H9 (cell line): Measurements from ENCODE around the gene GP2. TPM values are rescaled to one million over a fixed set of nuclear protein-coding genes. Genes with fewer than 3 reads are reported as not detected.

Source experiments
- DNase-seq: peaks from one replicate; pipeline ENCODE4 v3.0.0-alpha.2; 2017
- H2AFZ ChIP-seq: one replicate; pipeline ENCODE4 v1.6.1; 2013; ENCODE audit warnings: mild to moderate bottlenecking, low read length, control low read depth, moderate library complexity
- H2AK5ac ChIP-seq: 2 replicates; pipeline ENCODE4 v1.6.1; 2013; ENCODE audit warnings: low read length, control low read depth, mixed read lengths; ENCODE audit not compliant: insufficient read length
- H2BK120ac ChIP-seq: one replicate; pipeline ENCODE4 v1.6.1; 2013; ENCODE audit warnings: low read depth, mild to moderate bottlenecking, low read length, control low read depth, inconsistent platforms; ENCODE audit not compliant: poor library complexity, severe bottlenecking
- H2BK12ac ChIP-seq: 2 replicates; pipeline ENCODE4 v1.6.1; 2013; ENCODE audit warnings: low read length, control low read depth, mixed read lengths, low read depth; ENCODE audit not compliant: insufficient read length
- H2BK15ac ChIP-seq: 2 replicates; pipeline ENCODE4 v1.6.1; 2013; ENCODE audit warnings: low read depth, low read length, control low read depth
- H2BK20ac ChIP-seq: one replicate; pipeline ENCODE4 v1.6.1; 2013; ENCODE audit warnings: low read depth, mild to moderate bottlenecking, low read length, control low read depth, inconsistent platforms; ENCODE audit not compliant: poor library complexity, severe bottlenecking
- H2BK5ac ChIP-seq: 2 replicates; pipeline ENCODE4 v1.6.1; 2013; ENCODE audit warnings: low read length, control low read depth, mixed read lengths; ENCODE audit not compliant: insufficient read length
- H3K14ac ChIP-seq: 2 replicates; pipeline ENCODE4 v1.6.1; 2013; ENCODE audit warnings: low read length, control low read depth; ENCODE audit not compliant: insufficient read depth
- H3K18ac ChIP-seq: 2 replicates; pipeline ENCODE4 v1.6.1; 2013; ENCODE audit warnings: low read depth, mild to moderate bottlenecking, mixed read lengths, low read length, control low read depth; ENCODE audit not compliant: insufficient read length
- H3K23ac ChIP-seq: 2 replicates; pipeline ENCODE4 v1.6.1; 2013; ENCODE audit warnings: low read length, control low read depth, mixed read lengths, low read depth; ENCODE audit not compliant: insufficient read length
- H3K23me2 ChIP-seq: 2 replicates; pipeline ENCODE4 v1.6.1; 2013; ENCODE audit warnings: low read depth, mild to moderate bottlenecking, mixed read lengths, low read length, control low read depth; ENCODE audit not compliant: insufficient read length, poor library complexity, severe bottlenecking
- H3K27ac ChIP-seq: 2 replicates; pipeline ENCODE4 v1.5.1; 2013; ENCODE audit warnings: low read length, control low read depth, mixed read lengths, low read depth; ENCODE audit not compliant: insufficient read length
- H3K27me3 ChIP-seq: 2 replicates; pipeline ENCODE4 v1.6.1; 2013; ENCODE audit warnings: low read length, control low read depth, inconsistent platforms; ENCODE audit not compliant: insufficient read depth
- H3K4ac ChIP-seq: 2 replicates; pipeline ENCODE4 v1.6.1; 2013; ENCODE audit warnings: low read depth, mild to moderate bottlenecking, control low read depth, inconsistent platforms, low read length, moderate library complexity
- H3K4me1 ChIP-seq: 2 replicates; pipeline ENCODE4 v1.6.1; 2013; ENCODE audit warnings: low read length, control low read depth, inconsistent platforms; ENCODE audit not compliant: insufficient read depth
- H3K4me2 ChIP-seq: 2 replicates; pipeline ENCODE4 v1.6.1; 2013; ENCODE audit warnings: low read length, control low read depth, mixed read lengths; ENCODE audit not compliant: insufficient read length, insufficient read depth
- H3K56ac ChIP-seq: 2 replicates; pipeline ENCODE4 v1.6.1; 2013; ENCODE audit warnings: low read depth, mild to moderate bottlenecking, mixed read lengths, low read length, control low read depth; ENCODE audit not compliant: insufficient read length
- H3K79me1 ChIP-seq: 2 replicates; pipeline ENCODE4 v1.6.1; 2013; ENCODE audit warnings: low read depth, mild to moderate bottlenecking, moderate library complexity, low read length, control low read depth, inconsistent platforms; ENCODE audit not compliant: insufficient read depth, poor library complexity, severe bottlenecking
- H3K79me2 ChIP-seq: 2 replicates; pipeline ENCODE4 v1.6.1; 2013; ENCODE audit warnings: low read length, control low read depth, inconsistent platforms; ENCODE audit not compliant: insufficient read depth
- H3K9ac ChIP-seq: 2 replicates; pipeline ENCODE4 v1.6.1; 2013; ENCODE audit warnings: low read length, control low read depth, mixed read lengths; ENCODE audit not compliant: insufficient read length; ENCODE audit errors: extremely low read depth
- H3K9me3 ChIP-seq: one replicate; pipeline ENCODE4 v1.6.1; 2013; ENCODE audit warnings: low read depth, low read length, inconsistent platforms; ENCODE audit not compliant: control insufficient read depth
- H3T11ph ChIP-seq: one replicate; pipeline ENCODE4 v1.6.1; 2013; ENCODE audit warnings: mild to moderate bottlenecking, low read length, control low read depth, inconsistent platforms
- H4K20me1 ChIP-seq: one replicate; pipeline ENCODE4 v1.6.1; 2013; ENCODE audit not compliant: control insufficient read depth, insufficient read length, insufficient read depth
- H4K5ac ChIP-seq: 2 replicates; pipeline ENCODE4 v1.6.1; 2013; ENCODE audit warnings: low read depth, mild to moderate bottlenecking, mixed read lengths, low read length, control low read depth; ENCODE audit not compliant: insufficient read length
- H4K8ac ChIP-seq: replicated peaks from 2 replicates; pipeline ENCODE4 v1.6.1; 2013; ENCODE audit warnings: low read length, control low read depth, mixed read lengths, low read depth; ENCODE audit not compliant: insufficient read length
- H4K91ac ChIP-seq: 2 replicates; pipeline ENCODE4 v1.6.1; 2013; ENCODE audit warnings: low read depth, mild to moderate bottlenecking, moderate library complexity, mixed read lengths, low read length, control low read depth; ENCODE audit not compliant: insufficient read length
- H3K27ac Mint-ChIP-seq, 3 experiments: 2 replicates in 2 of 3; 3 replicates in 1 of 3; pipeline ENCODE4 v1.8.0; 2020 to 2021; ENCODE audit warnings: mixed read lengths in 3 of 3, mild to moderate bottlenecking in 1 of 3, moderate library complexity in 1 of 3
- H3K27me3 Mint-ChIP-seq: 2 replicates; pipeline ENCODE4 v1.8.0; 2021; ENCODE audit warnings: low read depth, mild to moderate bottlenecking, moderate library complexity, mixed read lengths
- H3K36me3 Mint-ChIP-seq, 3 experiments: 2 replicates in 2 of 3; 3 replicates in 1 of 3; pipeline ENCODE4 v1.8.0; 2020 to 2021; ENCODE audit warnings: low read depth in 3 of 3, mixed read lengths in 3 of 3; ENCODE audit not compliant: insufficient read depth in 1 of 3
- H3K4me1 Mint-ChIP-seq, 2 experiments: 2 replicates each; pipeline ENCODE4 v1.8.0; 2020; ENCODE audit warnings: mixed read lengths in 2 of 2
- H3K4me3 Mint-ChIP-seq, 2 experiments: 2 replicates in 1 of 2; 3 replicates in 1 of 2; pipeline ENCODE4 v1.8.0; 2020 to 2021; ENCODE audit warnings: mild to moderate bottlenecking in 2 of 2, mixed read lengths in 2 of 2, moderate library complexity in 1 of 2
- H3K9me3 Mint-ChIP-seq, 2 experiments: 2 replicates in 1 of 2; 3 replicates in 1 of 2; pipeline ENCODE4 v1.8.0; 2020; ENCODE audit warnings: mild to moderate bottlenecking in 2 of 2, mixed read lengths in 2 of 2, moderate library complexity in 1 of 2
- WGBS: extraction: QIAGEN DNeasy Blood & Tissue Kit; methylation state at CpG from one replicate; pipeline ENCODE4 v1.1.7; 2013; ENCODE audit warnings: missing lambda C conversion rate, low lambda C conversion rate, mixed read lengths; ENCODE audit not compliant: insufficient read length; ENCODE audit errors: extremely low coverage; 5-methylcytosine and 5-hydroxymethylcytosine counted together
- total RNA-seq: library from RNA; stranded (reverse); gene quantifications from 2 replicates; pipeline ENCODE4 v1.2.1, GENCODE V29; 2021
- TF ChIP-seq, protein P1 (sequence below): fragments of 200-600 bp; sonication (generic); conservative IDR thresholded peaks from 3 replicates; pipeline ENCODE4 v1.8.0; 2021; ENCODE audit warnings: antibody characterized with exemption, mild to moderate bottlenecking

Gene GP2
- total RNA-seq, 1 experiment from 2014 or later: not detected

DNA sequence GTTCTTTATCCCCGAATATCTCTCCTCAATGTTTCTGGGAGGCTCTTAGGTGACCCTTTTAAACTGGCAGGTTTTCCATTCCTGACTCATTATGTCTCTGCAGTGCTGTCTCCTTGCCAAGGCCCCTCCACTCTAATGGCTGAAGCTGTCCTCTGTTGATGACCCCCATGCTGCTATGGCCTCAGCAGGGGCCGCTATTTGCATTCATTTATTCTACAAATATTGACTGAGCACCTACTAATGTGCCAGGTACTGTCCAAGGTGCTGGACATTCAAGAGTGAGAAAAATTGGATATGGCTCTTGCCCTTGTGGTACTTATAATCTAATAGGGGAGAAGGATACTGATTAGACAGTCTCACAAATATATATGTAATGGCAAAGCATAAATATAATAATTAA, 55.4 kb downstream of the GP2 start:
- Histone ChIP-seq H3K9ac (no peak overlapping the region), H2BK12ac (no peak overlapping the region), H3K27ac (no peak overlapping the region), H4K91ac (no peak overlapping the region), H3K4me2 (no peak overlapping the region), H3K27me3 (no peaks in the 10 kb centered on the region), H2AFZ (no peak overlapping the region), H2BK120ac (no peak overlapping the region), H3K23me2 (no peaks in the 10 kb centered on the region), H3K9me3 (no peaks in the 10 kb centered on the region), H4K20me1 (no peaks in the 10 kb centered on the region), H2BK20ac (no peak overlapping the region), H3K4me1 (peaks cover 8% of the 10 kb centered on the region), H3K56ac (no peak overlapping the region), H3K79me2 (no peaks in the 10 kb centered on the region), H4K5ac (no peak overlapping the region), H3K4ac (no peak overlapping the region), H3K18ac (no peak overlapping the region), H2BK15ac (no peak overlapping the region), H3T11ph (no peak overlapping the region), H3K23ac (no peak overlapping the region), H3K79me1 (no peaks in the 10 kb centered on the region), H2BK5ac (no peak overlapping the region), H3K14ac (no peak overlapping the region), H4K8ac (no peak overlapping the region), H2AK5ac (no peak overlapping the region)
- DNase-seq: no peak
- H3K4me3 Mint-ChIP-seq: no peak overlapping the region
- WGBS: no CpG with 5 or more reads among the region's 2 CpGs
- peaks cover 8 to 11% of the 10 kb centered on the region in 2 experiments for H3K4me1 Mint-ChIP-seq
- no peak overlapping the region for H3K27ac Mint-ChIP-seq
- TF ChIP-seq, protein P1, sequence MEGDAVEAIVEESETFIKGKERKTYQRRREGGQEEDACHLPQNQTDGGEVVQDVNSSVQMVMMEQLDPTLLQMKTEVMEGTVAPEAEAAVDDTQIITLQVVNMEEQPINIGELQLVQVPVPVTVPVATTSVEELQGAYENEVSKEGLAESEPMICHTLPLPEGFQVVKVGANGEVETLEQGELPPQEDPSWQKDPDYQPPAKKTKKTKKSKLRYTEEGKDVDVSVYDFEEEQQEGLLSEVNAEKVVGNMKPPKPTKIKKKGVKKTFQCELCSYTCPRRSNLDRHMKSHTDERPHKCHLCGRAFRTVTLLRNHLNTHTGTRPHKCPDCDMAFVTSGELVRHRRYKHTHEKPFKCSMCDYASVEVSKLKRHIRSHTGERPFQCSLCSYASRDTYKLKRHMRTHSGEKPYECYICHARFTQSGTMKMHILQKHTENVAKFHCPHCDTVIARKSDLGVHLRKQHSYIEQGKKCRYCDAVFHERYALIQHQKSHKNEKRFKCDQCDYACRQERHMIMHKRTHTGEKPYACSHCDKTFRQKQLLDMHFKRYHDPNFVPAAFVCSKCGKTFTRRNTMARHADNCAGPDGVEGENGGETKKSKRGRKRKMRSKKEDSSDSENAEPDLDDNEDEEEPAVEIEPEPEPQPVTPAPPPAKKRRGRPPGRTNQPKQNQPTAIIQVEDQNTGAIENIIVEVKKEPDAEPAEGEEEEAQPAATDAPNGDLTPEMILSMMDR: no peak
- H3K9me3 Mint-ChIP-seq: no peaks in the 10 kb centered on the region
- H3K27me3 Mint-ChIP-seq: no peaks in the 10 kb centered on the region; the same call in 1 of the 2 replicates
- no peaks in the 10 kb centered on the region for H3K36me3 Mint-ChIP-seq
